Activated CD4-positive, alpha-beta T cell treated with anti-CD3 and anti-CD28 coated beads for 24 hours (primary cell): ENCODE results near the gene NMU.
"Not testable (repeated sequence)": the region's sequence is repeated elsewhere in the genome, so short reads cannot be mapped to it uniquely, and the experiment has no call there.

Experiments used
- DNase-seq, 2 donors: peaks; one replicate each; pipeline ENCODE4 v3.0.0-alpha.2; 2020; ENCODE audit warnings: low read depth in 2 of 2

Gene NMU

DNA sequence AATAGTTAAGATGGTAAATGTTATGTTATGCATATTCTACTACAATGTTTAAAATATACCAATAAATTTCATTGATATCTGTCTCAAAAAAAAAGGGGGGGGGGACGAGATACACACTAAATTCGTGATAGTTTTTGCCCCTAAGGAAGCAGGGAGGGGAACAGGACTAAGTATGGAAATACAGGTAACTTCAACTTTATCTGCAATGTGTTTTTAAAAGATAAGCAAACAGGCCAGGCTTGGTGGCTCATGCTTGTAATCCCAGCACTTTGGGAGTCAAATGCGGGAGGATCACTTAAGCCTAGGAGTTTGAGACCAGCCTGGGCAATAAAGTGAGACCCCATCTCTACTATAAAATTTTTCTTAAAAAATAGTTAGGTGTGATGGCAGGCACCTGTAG, 76.0 kb downstream of the NMU start:
- no peak for DNase-seq

DNA sequence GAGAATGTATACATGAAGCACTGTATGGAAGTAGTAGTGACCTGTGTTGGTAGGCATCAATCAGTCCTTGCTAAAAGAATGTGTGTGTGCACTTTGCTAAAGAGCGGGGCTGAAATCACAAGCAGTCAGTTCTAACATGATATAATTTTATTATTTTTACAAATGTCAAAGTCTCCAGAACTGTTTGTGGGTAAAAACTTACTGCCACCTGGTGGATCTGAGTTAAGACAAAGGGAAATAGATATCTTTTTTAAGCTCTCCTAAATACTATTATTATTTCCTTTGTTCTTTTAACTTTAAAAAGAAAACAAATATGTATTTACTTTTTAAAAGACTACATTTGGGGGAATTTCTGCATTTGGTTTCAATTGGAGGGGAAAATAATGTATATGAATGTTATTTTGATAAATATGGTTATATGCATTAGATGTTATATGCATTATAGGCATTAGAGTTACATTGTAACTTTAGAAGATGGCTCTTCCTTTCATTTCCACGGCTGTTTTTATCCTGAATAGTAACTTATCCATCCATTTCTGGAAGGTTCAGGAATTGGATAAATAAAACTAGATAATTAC, 81.6 kb downstream of the NMU start:
- DNase-seq: no peak

DNA sequence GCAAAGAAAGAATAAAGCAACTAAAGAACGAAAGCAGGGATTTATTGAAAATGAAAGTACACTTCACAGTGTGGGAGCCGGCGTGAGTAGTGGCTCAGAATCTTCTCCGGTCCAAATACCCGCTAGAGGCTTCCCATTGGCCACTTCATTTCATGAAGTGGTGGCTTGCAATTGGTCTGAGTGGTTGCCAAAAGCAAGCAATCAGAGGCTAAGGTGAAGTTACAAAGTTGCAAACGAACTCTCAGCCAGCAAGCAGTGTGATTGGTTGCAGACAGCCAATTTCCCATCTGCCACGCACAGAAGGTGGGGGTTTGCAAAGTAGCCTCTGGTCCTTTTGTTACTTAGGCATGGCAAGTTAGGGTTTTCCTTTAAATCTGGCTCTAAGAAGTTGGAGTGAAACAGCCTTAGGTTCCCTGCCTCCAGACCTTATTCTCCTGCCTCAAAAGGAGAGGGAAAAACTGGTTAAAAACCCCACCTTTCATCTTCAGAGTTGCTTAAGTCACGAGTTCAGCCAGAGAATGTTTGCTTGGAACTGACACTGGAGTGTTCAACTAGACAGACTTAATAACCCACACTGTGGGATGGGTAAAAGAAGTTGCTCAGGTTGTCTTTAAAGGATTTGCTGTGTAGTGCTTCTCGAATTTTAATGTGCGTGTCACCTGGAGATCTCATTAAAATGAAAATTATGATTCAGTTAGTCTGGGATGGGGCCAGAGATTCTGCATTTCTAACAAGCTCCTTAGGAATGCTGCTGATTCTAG, 82.5 kb downstream of the NMU start:
- DNase-seq: no peak

DNA sequence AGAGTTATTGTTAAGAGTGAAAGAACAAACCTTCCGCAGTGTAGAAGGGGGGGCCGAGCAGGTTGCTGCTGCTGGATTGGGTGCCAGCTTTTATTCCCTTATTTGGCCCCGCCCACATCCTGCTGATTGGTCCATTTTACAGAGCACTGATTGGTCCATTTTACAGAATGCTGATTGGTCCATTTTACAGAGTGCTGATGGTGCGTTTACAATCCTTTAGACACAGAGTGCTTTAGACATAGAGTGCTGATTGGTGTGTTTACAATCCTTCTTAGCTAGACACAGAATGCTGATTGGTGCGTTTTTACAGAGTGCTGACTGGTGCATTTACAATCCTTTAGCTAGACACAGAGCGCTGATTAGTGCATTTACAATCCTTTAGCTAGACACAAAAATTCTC, 84.1 kb downstream of the NMU start:
- not testable (repeated sequence) for DNase-seq

DNA sequence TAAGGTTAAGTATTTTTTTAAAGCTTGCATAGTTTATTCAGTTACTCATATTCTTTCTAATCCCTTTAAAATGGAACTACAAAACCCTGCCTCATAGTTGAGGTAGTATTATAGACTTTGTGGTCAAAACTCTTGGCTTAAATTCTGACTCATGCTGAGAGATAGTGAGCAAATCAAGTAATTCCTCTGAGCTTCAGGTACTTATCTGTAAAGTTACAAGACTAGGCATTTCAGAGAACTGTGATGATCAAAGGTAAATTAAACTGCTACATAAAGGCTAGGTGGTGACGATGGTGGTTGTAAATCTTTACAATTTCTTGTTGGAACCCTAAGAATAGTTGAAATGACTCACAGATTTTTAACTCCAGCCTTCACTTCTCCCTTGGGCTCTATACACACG, 86.2 kb downstream of the NMU start:
- no peak for DNase-seq

DNA sequence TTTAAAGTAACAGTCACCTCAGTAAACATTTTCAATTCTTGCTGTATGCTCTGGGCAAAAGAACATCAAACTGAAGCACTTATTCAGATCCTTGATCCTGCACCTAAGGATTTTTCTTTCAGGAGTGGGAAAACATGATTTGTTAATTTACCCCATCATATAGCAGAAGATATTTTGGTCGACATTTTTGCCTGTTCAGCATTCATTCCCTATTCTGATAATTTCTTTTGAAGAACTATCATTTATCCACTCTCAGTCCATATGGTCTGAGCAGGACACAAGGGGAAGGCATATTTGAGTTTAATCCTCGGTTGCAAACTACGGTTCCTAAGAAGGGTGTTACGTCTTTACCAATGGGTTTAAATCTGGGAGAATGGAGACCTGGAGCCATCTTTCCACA, 88.2 kb downstream of the NMU start:
- DNase-seq: no peak

DNA sequence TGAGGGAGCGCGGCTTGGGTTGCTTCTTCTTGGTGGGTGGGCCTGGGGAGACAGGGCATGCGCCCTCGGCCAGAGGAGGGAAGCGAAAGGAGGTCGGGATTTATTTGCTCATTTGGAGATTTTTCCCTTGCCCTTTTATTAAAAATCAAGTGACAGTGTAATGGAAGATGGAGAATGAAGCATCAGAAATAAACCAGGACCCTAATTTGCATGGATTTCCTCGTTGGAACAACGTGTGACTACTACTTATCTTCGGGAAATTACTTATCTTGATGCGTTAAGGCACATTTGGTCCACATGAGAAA, 88.7 kb downstream of the NMU start:
- no peak for DNase-seq

DNA sequence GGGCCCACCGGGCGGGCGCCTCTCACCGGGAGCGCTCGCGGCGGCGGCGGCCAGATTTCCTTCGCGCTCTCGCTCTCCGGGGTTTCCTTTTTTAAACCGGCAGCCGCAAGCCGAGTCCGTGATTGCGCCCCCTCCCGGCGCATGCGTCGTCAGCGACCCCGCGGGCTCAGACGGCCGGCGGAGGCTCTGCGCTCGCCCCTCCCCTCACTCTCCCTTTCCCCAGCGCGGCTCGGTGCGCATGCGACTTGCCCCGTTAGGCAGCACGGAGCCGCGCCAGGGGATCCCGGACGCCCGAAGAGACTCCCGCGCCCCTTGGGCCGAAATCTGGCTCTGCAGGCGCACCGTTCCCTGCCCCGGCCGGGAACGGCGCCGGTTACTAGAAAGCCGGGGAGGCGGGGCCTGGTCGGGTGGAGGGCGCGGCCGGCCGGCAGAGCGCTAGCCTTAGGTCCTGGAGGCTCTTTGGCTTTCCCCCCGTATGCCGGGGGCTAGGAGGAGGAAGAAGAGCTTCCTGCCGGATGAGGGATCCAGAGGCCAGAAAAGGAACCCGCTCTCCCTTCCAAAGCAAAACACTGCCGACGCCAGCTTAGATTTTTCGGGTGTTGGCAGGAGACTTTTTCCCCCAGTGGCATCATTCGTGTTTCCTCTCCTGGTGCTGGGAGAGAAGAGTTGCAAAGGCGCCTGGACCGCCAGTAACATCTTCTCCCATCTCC, 89.2 kb downstream of the NMU start, which contains the start of gene CLOCK:
CLOCK (minus strand) TSS at position 154 of the 710 bp plus-strand sequence. CDS start 64,124 bp downstream, outside the sequence.
- DNase-seq: peak; percentile 69 to 76

DNA sequence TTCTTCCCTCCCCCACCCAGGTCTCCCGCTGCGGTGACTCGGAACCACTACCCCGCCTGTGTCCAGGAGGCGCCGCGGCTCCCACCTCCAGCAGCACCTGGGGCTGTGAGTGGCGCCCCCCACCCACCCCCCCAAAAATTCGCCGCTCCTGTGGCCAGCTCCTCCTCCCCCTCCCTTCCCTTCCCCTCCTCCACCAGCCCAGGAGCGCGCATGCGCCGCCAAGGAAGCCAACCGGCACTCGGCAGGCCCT, 89.7 kb downstream of the NMU start:
- DNase-seq: no peak

DNA sequence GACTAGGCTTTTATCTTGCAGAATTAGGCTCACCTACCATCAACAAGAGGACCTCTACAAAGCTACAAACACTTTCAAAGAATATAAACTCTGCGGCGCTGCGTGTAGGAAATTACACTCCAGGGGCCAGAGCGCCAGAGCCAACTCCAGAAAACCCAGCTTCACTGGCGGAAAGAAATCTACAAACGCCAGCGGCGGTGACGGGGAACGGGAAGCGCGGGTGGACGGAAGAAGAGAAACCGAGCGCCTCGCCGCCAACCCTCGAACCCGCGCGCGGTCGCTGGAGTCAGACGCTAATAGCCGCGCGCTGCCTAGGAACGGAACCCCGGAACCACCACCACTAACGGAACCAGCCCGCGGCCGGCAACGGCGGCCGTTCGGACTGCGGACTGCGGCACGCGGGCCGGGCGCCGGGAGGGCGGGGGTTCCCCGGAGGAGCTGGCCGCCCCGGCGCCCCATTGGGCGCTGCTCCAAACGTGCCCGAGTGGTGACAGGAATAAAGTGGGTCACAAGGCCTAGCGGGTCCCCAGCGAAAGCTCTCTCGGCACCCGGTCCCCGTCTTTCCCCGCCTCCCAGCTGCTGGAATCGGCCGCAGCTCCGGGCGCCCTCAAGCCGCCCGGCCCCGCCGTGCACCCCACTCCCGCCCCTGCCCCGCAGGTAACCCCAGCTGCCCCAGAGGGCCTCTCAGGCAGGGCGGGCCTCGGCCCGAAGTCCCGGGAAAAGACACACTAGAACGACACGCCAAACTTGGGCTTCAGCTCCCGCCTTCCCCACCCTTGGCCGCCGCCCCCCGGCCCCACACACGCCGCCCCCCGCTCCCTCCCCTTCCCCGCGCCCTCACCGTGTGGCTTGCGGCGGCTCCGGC, 90.2 kb downstream of the NMU start:
- DNase-seq: peak; percentile 44 to 56
